ENCODE measurements around the gene SOHLH2. TPM values are rescaled to one million over a fixed set of nuclear protein-coding genes. Genes with fewer than 3 reads are reported as not detected.

The SOHLH2 gene
- polyA plus RNA-seq, 3 donors = 2.6 to 3.0 (median 2.9) TPM

DNA sequence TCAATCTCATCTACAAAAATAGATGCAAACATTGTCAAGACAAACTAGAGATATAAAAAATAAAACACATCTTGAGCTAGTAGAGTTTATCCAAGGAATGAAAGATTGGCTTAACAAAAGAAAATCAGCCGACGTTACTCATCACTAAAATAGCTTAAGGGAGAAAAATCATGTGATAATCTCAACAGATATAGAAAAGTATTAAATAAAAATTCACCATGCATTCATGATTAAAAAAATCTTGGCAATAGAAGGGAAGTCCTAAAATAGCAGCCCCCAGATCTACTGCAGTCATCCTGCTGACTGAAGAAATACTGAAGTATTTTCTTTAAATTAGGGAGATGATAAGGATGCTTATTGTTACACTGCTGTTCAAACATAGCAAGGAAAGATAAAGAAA lies 70.6 kb downstream of the SOHLH2 start:
- DNase-seq (ENCODE audit: extremely low read depth in 1 of 11, low read depth in 9 of 11, low spot score in 4 of 11) = no peak

GRCh38 chr13:36142735-36143134 lies 71.6 kb downstream of the SOHLH2 start:
- no peak for DNase-seq (ENCODE audit: extremely low read depth in 1 of 11, low read depth in 9 of 11, low spot score in 4 of 11)

DNA sequence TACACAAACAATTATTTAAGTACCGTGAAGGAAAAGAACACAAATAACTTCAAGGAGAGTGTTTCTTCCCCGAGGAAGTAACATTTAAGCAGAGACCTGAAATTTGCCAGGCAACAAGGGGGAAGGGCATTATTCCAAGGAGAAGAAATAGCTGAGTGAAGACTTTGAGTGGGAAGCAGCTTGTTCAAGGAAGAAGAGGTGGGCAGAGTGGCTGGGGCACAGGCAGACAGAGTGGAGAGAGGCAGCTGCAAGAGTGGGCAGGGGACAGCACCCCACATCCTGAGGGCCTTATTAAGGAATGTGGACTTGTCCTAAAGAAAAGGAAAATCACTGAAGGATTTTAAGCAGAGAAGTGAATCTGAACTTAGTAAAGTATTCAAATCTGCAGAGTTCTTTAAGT lies 78.5 kb downstream of the SOHLH2 start:
- no peak for DNase-seq (ENCODE audit: extremely low read depth in 1 of 11, low read depth in 9 of 11, low spot score in 4 of 11)

- no peak for DNase-seq (ENCODE audit: extremely low read depth in 1 of 11, low read depth in 9 of 11, low spot score in 4 of 11)
These were observed 79.7 kb downstream of the SOHLH2 start for GRCh38 chr13:36134632-36135031.

DNA sequence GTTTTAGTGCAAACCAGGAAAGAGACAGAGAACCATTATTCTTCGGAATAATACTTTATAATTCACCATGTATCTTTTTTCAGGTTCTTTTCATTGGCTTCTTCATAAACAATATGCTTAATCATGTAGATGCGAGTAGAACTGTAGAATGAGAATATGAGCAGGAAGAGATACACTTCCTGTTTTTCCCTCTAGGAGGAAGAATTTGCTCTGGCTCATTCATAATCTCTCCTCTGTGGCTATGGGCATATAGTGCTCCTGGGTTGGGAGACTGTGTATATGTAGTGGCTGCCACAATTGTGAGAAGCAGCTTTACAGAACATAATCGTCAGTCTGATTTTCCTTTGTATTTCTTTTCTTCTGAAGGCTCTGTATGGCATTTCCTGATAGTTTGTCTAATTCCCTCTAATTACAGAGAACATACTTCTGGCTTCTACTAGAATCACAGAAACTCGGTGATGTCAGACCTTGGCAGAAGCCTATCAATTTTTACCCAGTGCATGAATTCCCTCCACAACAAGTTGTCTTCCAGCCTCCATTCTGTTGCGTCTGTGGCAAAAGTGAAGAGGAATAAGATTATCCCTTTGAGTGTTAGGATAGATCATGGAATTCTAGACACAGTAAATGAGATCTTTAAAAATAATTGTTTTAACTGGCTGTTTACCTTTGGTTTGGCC lies 80.3 kb downstream of the SOHLH2 start:
- no peak for DNase-seq (ENCODE audit: extremely low read depth in 1 of 11, low read depth in 9 of 11, low spot score in 4 of 11)

- no peak for DNase-seq (ENCODE audit: extremely low read depth in 1 of 11, low read depth in 9 of 11, low spot score in 4 of 11)
These were observed 82.0 kb downstream of the SOHLH2 start for GRCh38 chr13:36132376-36132775.

GRCh38 chr13:36131931-36132297 lies 82.4 kb downstream of the SOHLH2 start:
- no peak for DNase-seq (ENCODE audit: extremely low read depth in 1 of 11, low read depth in 9 of 11, low spot score in 4 of 11)

DNA sequence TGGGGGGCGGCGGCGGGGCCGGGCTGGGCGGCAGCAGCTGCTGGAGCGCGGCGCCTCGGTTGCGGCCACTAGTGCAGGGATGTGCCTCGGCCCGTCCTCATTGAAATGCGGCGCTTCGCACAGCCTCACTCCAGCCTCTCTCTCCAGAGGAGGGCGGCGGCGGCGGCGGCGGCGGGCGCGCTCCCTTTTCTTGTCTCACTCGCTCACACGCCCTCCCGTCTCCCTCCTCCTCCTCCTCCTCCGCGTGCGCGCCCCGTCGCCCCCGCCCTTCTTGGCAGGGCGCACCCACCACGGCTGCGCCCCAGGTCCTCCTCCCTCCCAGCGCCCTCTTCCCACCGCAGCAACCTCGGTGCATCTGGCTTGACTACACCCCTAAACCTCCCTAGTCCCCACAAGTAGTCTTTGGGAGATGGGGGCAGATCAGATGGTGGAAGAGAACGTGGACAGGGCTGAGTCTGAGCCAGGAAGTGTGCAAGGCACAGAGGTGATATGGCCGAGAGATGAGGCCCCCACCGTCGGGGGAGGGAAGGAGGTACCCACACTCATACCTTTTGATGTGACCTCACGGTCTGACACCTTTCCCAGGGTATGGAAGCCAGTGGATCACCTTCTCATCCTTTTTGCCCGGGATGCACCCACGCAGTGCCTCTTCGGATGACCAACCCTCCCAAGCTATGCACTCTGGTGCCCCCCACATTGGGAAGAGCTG lies 83.0 kb downstream of the SOHLH2 start, which contains the start of gene DCLK1:
DCLK1 (minus strand) TSS at position 161 of the 709 bp plus-strand sequence.
- DNase-seq (ENCODE audit: extremely low read depth in 1 of 11, low read depth in 9 of 11, low spot score in 4 of 11) = peak in 3 of 11 donors; percentile 26 to 52 (median 34)

GRCh38 chr13:36130552-36131221 lies 83.7 kb downstream of the SOHLH2 start:
- DNase-seq (ENCODE audit: extremely low read depth in 1 of 11, low read depth in 9 of 11, low spot score in 4 of 11) = peak in 1 of 11 donors; percentile 20

GRCh38 chr13:36130193-36130551 lies 84.2 kb downstream of the SOHLH2 start:
- peak in 1 of 11 donors; percentile 5 for DNase-seq (ENCODE audit: extremely low read depth in 1 of 11, low read depth in 9 of 11, low spot score in 4 of 11)

DNA sequence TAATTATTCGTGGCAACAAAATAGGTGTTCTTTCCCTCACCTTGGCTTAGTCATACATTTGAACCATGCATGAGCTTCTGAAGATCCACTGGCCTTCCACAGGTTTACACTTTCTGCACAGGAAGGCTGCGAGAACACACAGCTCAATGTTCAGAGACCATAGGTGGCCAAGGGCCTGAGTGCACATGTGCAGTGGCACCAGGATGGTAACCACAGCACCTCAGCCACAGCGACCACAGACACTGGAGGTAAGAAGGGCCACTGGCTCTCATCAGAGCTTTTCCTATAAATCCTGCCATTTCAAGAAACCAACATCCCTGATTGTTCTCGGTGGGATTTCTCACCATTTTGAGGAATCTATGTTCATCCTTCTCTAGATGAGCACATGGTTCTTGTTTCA lies 84.8 kb downstream of the SOHLH2 start:
- no peak for DNase-seq (ENCODE audit: extremely low read depth in 1 of 11, low read depth in 9 of 11, low spot score in 4 of 11)

- DNase-seq (ENCODE audit: extremely low read depth in 1 of 11, low read depth in 9 of 11, low spot score in 4 of 11) = no peak
These were observed 87.9 kb downstream of the SOHLH2 start for GRCh38 chr13:36126491-36126890.

- no peak for DNase-seq (ENCODE audit: extremely low read depth in 1 of 11, low read depth in 9 of 11, low spot score in 4 of 11)
These were observed 88.5 kb downstream of the SOHLH2 start for GRCh38 chr13:36125841-36126240.

DNA sequence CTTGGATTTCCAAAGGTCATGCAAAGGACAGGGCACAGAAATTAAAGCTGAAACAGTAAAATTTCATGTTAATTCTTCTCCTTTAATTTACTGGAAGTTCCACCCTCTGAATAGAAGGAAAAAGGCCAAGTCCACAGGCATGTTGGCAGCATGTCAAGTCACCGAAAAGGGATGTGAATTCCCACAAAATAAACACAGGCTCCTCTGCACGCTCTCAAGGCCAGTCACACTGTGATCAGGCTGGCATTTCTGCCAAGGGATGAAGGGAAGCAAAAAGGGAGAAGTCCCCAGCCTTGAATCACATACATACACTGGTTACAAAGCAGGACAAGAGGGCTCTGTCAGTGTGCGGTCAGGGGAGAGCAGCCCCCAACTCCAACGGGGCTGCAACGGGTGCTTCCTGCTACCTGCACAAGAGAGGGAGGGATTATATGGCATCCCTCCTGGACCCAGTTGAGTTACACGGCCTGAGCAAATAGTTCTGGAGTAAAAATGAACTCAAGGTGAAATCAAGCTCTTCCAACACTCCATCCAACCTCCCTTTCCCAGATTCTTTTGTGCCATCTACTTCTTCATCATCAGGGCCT lies 90.0 kb downstream of the SOHLH2 start:
- peak in 1 of 11 donors; percentile 8 for DNase-seq (ENCODE audit: extremely low read depth in 1 of 11, low read depth in 9 of 11, low spot score in 4 of 11)

Other genes starting within 250 kb of the SOHLH2 start
- 1 to 10 TPM; 5.2 to 6.4 (median 5.8) TPM for gene DCLK1, start 83.2 kb downstream of the SOHLH2 start, polyA plus RNA-seq (ENCODE audit: insufficient read length in 3 of 3)
- gene CCDC169, start 83.3 kb upstream of the SOHLH2 start, polyA plus RNA-seq (ENCODE audit: insufficient read length in 3 of 3) = 1 to 10 TPM; 5.5 to 6.9 (median 5.9) TPM
- gene SPART, start 131.8 kb upstream of the SOHLH2 start, polyA plus RNA-seq (ENCODE audit: insufficient read length in 3 of 3) = 10 to 100 TPM; 83.5 to 95.7 (median 92.8) TPM
- gene CCNA1, start 217.9 kb upstream of the SOHLH2 start, polyA plus RNA-seq (ENCODE audit: insufficient read length in 3 of 3) = 1 to 10 TPM in 2 of 3 donors, under 1 TPM in 1; 0.88 to 1.2 (median 1.1) TPM

All from renal cortex interstitium (tissue), 11 donors.